HFF-Myc (cell line): ENCODE measurements around the gene TDRD9.

Experiments
- DNase-seq: peaks from one replicate; pipeline ENCODE4 v3.0.0-alpha.2; 2011; ENCODE audit warnings: low read depth; ENCODE audit errors: extremely low read depth
- H3K4me3 ChIP-seq: replicated peaks from 2 replicates; pipeline ENCODE4 v1.5.1; 2011; ENCODE audit warnings: low read depth, mild to moderate bottlenecking, control low read depth, low read length
- CTCF ChIP-seq: IDR thresholded peaks from 2 replicates; pipeline ENCODE4 v1.5.1; 2012; ENCODE audit warnings: mild to moderate bottlenecking, low read depth, low read length, control low read depth; ENCODE audit errors: missing control alignments

Gene TDRD9

DNA sequence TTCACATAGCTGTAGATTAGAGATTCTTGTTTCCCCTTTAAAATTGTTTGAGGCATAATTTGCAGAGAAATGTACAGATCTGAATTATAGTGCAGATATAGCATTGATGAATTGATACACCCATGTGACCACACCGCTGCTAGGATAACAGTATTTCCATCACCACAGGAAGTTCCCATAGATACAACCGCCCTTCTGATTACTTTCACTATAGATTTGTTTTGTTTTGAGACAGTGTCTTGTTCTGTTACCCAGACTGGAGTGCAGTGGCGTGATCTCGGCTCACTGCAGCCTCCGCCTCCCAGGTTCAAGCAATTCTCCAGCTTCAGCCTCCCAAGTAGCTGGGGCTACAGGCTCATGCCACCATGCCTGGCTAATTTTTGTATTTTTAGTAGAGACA is 148.5 kb downstream of the TDRD9 start:
- no peak for DNase-seq
- no peak for TF ChIP-seq CTCF
- no peak overlapping the region for H3K4me3 ChIP-seq

- TF ChIP-seq CTCF, result peak; percentile 100
- H3K4me3 ChIP-seq, result no peak overlapping the region
Observed at GRCh38 chr14:104078031-104078455, 149.8 kb downstream of the TDRD9 start.

DNA sequence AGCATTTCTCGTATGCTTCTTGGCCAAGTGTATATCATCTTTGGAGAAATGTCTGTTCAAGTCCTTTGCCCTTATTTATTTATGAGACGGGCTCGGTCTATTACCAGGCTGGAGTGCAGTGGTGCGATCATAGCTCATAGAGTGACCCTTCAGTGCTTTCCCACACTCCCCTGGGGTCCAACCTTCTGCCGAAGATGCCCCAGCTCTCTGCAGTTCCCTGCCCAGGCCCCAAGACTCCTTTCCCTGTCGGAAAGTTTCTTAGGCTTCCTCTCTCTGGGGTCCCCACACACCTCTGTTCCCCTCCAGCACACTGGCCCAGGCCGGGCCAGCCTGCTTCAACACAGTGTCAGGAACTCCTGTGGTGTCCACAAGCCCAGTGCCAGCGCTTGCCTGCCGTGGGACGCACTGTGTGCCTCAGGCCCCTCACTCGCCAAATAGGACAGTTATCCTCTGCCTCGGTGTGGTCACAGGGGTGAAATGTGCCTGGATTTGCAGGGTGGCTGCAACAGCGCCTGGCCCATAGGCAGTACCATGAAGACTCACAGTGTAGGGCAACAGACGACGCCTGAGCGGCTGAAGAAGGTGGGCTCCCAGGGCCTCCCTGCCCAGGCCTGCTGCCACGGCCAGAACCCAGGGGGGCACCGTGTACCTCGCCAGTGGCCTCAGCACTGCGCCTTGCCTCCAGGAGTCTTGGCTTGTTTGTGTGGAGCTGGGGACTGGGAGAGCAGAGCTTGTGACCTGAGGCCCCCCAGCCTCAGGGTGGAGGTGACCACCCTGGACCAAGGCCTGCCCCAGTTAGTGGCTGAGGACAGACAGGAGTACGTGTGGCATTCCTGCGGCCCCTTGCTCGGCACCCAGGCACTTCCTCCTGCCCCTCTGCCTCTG is 152.4 kb downstream of the TDRD9 start:
- H3K4me3 ChIP-seq, result no peak overlapping the region
- no peak for DNase-seq
- no peak for TF ChIP-seq CTCF

More at GRCh38 chr14:104078031-104078455, 149.8 kb downstream of the TDRD9 start:
- peak; percentile 72 for DNase-seq

- H3K4me3 ChIP-seq, result no peak overlapping the region
- DNase-seq, result no peak
- TF ChIP-seq CTCF, result no peak
Observed at GRCh38 chr14:104081261-104081835, 153.1 kb downstream of the TDRD9 start.

GRCh38 chr14:104081951-104082464 is 153.8 kb downstream of the TDRD9 start:
- no peak for TF ChIP-seq CTCF
- no peak overlapping the region for H3K4me3 ChIP-seq
- DNase-seq, result no peak

DNA sequence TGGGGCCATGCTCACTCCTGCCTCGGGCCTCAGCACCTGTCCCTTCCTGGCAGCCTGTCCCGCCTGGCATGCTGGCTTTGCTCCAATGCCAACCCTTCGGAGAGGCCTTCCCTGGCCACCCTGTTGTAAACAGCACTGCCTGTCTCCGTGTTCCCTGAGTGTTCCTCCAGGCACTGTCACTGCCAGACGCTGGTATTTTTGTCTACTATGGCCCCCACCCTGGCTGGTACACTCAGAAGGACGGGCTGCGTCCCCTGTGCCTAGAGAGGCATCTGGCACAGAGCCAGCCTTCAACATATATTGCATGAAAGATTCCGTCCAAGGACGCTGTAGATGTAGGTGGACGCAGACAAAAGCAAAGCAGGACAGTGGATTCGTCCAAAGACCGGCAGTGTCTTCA is 154.6 kb downstream of the TDRD9 start:
- no peak for TF ChIP-seq CTCF
- no peak overlapping the region for H3K4me3 ChIP-seq
- no peak for DNase-seq
